Prostate gland (tissue), 2 donors: ENCODE results near the gene ACTG2.

Experiments used
- CTCF ChIP-seq, 4 experiments: fragments of 200-600 bp in 2 of 4; fragments of 450-650 bp in 2 of 4; sonication (generic) in 2 of 4; IDR thresholded peaks; 1 replicate in 3 of 4; 2 replicates in 1 of 4; pipeline ENCODE4 v1.5.1; 2016 to 2019; ENCODE audit warnings: antibody characterized with exemption in 4 of 4, mild to moderate bottlenecking in 2 of 4, moderate library complexity in 2 of 4
- POLR2A ChIP-seq: fragments of 450-650 bp; IDR thresholded peaks from one replicate; pipeline ENCODE4 v1.6.1; 2016; ENCODE audit warnings: antibody characterized with exemption, mild to moderate bottlenecking

GRCh38 chr2:73937899-73938298 lies 45.1 kb downstream of the ACTG2 start:
- TF ChIP-seq CTCF (IDR thresholded peaks at IDR 0.05) (no peak), POLR2A (no peak)
